GM19043 (cell line): ENCODE results near the gene CCSER1.
"Not testable (repeated sequence)": the region's sequence is repeated elsewhere in the genome, so short reads cannot be mapped to it uniquely, and the experiment has no call there.

Source experiments
- ATAC-seq: cut with Tn5 transposase; IDR thresholded peaks from one replicate; pipeline ENCODE4 v1.9.1; 2021; ENCODE audit warnings: low read depth; ENCODE audit not compliant: unreplicated experiment

Gene CCSER1

DNA sequence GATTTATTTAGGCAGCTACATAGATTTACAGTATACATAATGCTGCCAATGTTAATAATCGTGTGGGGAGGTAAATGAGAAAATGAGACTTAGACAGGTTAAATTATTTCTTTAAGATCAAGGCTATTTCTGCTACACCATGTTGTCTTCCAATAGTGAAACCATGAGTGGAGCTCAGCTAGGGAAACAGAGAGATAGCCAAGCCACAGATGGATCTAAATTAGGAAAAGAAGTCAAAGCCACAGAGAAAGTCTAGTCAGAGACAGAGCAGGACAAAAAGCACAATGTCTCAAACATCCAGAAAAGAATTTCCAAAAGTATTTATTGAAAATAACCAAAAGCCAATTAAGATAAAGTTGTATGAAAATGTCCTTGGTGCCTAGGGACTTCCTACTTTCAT lies 1309.4 kb downstream of the CCSER1 start:
- no peak for ATAC-seq

DNA sequence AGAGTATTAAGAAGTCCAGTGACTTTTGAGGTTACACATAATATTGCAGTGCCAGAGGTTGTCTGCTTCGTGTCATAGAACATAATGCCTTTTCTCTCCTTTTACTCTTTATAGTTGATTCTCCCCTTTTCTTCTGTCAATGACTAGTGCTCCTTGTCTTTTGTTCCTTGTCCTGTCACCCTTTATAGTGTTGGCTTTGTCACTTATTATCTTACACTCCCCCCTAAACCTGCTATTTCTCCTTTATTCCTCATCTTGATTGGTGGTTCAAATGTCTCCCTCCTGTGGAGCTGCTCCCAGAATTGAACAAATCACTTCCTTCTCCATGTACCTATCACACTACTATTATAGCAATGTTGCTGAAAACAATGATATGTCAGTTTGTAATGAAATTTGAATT lies 1320.0 kb downstream of the CCSER1 start:
- no peak for ATAC-seq

DNA sequence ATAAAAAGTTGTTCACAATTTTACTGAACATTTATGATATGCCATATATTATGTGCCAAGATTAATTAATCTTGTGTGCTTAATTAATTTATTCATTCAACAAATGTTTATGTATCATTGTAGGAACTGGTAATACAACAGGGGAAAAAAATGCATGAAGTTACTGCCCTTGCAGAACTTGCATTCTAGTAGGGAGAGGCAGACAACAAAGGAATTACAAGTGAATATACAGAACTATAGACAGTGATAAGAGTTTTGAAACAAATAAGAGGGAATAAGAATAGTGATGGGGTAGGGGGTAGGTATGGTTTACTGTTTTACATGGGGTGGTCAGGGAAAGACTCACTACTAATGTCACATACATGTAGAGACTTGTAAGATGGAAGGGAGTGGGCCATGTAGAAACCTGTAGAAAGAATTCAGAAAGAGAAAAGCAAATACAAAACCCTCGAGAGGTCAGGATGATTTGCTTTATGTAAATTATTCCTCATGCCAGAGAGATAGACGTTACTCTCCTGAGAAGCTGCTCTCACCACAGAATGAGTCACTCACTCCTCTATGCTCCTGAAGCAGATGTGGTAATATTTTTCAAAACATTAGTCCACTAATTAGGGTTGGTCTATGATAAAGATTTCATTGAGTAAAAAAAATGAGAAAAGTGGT lies 1321.6 kb downstream of the CCSER1 start:
- no peak for ATAC-seq

DNA sequence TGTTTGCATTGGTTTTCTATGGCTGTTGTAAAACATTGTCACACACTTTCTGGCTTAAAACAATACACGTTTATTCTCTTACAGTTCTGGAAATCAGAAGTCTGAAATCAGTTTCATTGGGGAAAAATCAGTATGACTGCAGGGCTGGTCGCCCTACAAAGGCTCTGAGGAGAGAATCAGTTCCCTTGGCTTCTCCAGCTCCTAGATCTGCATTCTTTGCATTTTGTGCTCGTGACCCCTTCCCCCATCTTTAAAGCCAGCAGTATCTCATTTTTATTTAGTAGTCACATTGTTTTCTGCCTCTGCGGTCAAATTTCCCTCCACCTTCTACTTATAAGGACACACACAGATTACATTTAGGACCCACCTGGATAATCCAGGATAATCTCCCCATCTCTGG lies 1326.9 kb downstream of the CCSER1 start:
- ATAC-seq, result no peak

DNA sequence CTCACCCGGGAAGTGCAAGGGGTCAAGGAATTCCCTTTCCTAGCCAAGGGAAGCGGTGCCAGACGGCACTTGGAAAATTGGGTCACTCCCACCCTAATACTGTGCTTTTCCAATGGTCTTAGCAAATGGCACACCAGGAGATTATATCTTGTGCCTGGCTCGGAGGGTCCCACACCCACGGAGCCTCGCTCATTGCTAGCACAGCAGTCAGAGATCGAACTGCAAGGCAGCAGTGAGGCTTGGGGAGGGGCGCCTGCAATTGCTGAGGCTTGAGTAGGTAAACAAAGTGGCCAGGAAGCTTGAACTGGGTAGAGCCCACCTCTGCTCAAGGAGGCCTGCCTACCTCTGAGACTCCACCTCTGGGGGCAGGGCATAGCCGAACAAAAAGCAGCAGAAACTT lies 1335.4 kb downstream of the CCSER1 start:
- ATAC-seq, result not testable (repeated sequence)

DNA sequence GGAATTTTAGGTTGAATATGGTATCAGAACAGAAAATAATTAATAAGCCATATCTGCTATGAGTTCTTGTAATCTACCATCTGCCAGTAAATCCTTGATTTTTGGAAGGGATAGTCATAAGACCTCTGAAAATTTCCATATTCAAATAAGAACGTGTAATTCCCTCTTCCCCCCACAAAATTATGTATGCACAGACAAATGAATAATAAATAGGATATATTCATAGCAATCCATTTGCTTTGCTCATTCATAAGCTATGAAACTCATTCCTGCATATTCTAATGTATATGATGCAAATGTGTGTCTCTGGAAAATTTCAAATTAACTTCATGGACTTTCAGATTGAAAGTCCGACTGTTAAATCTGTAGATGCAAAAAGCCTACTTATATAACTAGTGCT lies 1343.5 kb downstream of the CCSER1 start:
- ATAC-seq, result no peak

DNA sequence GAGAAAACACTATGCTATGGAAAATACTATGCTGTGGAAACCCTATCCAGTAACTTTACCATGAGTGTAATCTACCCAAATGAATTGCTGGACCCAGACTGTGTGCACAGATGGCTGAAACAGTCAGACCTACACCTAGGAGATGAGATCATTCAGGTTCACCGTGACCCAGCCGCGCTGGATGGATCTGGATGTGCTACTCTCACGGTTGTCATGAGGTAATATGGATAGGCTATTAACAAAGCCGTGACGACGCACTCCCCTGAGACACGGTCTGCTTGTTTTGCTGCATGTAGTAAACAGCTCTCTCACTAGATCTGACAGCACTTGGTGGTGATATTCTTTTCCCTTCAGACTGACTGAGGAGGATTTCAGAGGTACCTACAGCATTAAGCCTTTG lies 1344.1 kb downstream of the CCSER1 start:
- ATAC-seq, result no peak

DNA sequence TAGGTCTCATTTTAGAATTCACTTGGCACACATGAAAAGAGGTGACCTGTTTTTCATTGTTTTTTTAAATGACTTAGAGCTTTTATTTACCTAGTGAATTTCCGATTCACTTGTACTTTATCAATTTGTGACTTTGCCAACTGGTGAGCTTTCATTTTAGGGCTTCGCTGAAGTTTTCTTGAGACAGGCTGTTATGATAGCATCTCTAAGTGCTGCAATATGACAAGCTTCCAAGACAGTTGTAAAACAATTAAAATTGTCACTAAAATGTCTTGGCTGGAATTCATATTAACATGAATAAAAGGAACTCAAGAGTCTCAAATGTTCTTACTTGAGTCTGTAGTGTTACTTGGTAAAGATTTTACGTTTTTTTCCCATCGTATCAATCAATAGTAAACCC lies 1344.9 kb downstream of the CCSER1 start:
- ATAC-seq, result no peak

DNA sequence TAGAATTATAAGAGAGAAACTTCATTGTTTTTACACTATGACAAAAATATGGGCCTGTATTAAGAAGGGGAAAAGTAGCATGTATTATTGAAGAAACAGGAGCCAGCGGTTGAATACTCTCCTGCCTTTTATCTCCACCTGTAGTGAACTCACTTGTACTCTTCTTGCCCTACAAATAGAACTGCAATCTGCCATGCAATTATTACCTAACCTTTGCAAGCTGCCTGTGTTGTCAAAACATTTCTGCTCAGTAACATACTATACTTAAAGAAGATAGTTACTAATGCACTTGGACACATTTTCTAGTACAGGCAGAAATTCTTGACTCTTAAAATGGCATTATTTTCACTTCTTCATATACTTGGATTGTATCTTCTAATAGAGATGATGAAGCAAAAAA lies 1358.2 kb downstream of the CCSER1 start:
- ATAC-seq, result no peak

DNA sequence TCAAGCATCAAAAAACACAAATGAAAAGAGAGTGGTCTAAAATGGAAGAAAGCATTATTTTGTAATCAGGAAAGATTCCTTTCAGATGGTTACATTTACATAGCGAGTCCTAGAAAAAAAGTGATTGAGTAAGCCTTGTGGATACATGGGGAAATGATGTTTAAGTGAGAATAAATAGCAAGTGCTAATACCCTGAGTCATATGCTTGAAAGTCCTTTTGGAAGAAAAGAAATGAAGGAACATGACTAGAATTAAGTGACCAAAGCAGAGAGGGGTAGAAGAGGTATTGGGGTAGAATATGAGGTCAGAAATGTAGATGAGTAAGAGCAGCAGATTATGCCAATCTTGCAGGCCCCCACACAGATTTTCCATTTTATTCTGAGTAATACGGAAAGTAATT lies 1361.8 kb downstream of the CCSER1 start:
- no peak for ATAC-seq

DNA sequence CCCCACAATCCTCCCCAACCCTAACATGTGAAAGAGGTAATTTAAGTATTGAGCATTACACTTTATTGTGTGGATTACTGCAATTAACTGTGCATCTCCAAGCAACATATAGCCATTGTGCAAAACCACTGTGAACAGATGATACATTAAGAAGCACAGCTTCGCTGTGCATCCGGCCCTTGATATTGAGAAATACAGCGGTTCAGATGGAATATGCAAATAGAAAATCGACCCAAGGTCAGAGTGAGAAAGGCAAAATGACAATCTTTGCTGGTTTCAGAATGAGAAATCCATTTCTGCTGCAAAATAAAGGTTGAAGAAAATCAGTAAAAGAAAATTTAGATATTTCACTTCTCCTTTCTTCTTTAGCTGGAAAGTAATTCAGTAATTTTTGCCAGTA lies 1370.7 kb downstream of the CCSER1 start:
- ATAC-seq, result no peak

DNA sequence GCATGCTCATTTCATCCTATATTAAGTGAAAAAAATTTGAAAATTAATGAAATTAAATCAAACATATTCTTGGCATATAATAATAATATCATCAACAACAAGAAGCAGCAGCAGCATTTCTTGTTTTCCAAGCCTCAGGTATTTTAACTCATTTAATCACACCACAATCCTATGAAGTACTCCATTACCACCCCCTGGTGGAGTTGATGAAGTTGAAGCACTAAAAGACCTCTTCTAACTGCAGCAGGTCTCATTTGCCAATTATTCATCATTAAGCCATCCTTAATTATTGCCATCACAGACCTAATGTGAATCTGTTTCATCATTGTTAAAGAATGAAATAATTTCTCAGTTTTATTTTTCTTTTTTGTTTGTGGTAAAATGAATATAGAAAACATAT lies 1375.2 kb downstream of the CCSER1 start:
- no peak for ATAC-seq

DNA sequence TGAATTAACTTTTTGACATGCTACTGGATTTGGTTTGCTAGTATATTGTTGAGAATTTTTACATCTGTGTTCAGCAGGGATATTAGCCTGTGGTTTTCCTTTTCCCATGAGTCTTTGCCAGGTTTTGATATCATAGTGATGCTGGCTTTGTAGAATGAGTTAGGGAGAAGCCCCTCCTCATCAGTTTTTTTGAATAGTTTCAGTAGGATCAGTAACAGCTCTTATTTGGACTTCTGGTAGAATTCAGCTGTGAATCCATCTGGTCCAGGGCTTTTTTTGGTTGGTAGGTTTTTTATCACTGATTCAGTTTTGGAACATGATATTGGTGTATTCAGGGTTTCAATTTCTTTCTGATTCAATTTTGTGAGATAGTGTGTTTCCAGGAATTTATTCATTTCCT lies 1386.1 kb downstream of the CCSER1 start:
- no peak for ATAC-seq

DNA sequence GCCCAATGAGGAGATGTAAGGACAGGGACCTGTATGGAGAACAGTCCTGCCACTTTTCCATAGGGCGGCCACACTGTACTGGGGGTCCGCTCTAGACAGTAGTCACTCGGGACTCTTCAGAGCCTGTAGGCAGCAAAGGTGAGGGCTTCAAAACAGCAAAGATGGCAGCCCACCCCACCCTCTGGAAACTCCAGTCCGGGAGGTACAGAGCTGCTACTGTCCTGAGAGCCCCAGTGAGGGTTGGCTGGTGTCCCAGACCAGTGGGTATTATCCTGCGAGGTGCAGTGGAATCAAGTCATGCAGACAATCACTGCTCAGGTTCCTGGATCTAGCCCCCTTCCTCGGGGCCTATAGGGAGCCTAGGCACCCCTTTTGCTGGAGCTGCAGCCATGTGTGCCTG lies 1392.0 kb downstream of the CCSER1 start:
- ATAC-seq, result no peak

DNA sequence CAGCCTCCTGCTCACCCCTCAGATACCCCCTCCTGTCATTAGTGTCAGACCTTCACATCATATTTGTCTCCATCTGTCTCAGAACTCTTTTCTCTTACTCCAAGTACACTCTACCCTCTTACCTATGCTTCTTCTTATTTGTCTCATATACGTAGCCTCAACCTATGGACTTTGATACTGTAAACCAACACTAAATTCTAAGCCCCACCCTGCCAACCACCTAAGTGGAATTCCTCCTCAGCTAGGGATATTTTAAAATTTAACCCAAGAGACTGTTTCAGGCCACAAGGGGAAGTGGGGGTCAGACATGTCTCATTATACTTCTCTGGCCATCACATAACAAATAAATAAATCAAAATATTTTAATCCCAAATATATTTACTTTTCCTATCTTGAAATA lies 1398.4 kb downstream of the CCSER1 start:
- no peak for ATAC-seq

DNA sequence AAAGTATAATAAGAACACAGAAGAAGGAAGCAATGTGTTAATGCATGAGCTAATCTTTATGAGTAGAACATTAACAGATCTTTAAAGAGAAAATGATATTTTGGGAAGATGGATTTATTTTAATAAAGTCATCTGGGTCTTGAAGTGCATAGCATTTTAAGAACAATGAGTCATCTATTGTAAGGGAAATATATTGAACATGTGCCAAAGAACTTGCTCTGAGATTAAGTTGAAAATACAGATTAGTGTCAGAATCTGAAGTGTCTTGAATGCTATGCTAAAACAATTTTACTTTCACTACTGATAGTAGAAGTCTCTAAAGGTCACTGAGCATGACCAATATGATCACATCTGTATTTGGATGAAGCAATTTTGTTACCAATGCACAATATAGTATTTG lies 1399.9 kb downstream of the CCSER1 start:
- no peak for ATAC-seq

DNA sequence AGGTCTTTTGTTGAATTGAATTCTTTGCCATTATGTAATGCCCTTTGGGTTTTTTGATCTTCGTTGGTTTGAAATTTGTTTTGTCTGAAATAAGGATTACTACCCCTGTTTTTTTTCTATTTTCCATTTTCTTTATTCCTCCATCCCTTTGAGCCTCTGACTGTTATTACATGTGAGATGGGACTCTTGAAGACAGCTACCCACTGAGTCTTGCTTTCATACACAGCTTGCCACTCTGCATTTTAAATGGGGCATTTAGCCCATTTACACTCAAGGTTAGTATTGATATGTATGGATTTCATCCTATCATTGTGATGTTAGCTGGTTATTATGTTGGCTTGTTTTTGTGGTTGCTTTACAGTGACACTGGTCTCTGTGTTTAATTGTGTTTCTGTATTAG lies 1440.4 kb downstream of the CCSER1 start:
- no peak for ATAC-seq

DNA sequence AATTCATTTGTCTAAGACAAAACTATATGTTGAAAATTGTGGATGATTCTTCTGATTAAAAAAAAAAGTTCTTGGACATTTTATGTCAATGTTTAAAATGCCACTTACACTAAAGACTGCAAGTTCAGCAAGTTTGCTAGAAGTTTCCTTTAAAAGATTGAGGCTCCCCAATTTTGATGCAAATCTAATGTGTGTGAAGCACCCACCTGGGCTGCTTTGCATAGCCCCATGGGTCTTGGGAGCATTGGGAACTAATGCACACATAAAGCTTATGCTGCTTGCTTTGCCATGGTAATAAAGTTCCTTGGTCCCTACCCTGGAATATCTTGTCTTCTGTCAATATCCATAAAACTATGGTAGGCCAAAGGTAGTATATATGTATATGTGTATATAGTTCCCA lies 1450.7 kb downstream of the CCSER1 start:
- no peak for ATAC-seq

DNA sequence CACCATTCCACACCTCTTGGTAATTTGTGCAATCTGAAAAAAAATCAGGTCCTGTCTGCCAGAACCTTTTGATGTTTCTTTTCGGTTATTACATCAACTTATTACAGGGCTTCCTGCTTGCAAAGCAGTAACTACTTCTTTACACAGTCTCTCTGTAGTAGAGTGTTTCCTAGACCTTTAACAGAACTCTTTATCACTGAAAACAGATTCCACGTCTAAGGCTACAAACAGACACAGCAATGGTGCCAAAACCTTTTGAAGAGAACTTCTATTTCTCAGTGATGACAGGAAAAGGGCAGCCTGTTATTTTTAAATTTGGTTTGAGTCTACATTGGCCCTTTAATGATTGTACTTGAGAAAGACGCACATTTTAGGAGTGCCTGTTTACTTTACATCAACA lies 1463.1 kb downstream of the CCSER1 start:
- no peak for ATAC-seq

DNA sequence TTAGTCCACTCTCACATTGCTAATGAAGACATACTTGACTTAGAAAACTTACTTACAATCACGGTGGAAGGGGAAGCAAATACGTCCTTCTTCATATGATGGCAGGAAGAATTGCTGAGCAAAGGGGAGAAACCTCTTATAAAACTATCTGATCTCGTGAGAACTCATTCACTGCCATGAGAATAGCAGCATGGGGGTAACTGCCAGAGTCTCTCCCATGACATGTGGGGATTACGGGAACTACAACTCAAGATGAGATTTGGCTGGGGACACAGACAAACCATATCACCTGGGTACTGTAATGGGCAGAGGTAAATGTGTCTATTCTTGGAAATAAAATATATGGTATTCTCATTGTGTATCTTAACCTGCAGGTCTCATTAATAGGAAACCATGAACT lies 1464.9 kb downstream of the CCSER1 start:
- ATAC-seq, result no peak

DNA sequence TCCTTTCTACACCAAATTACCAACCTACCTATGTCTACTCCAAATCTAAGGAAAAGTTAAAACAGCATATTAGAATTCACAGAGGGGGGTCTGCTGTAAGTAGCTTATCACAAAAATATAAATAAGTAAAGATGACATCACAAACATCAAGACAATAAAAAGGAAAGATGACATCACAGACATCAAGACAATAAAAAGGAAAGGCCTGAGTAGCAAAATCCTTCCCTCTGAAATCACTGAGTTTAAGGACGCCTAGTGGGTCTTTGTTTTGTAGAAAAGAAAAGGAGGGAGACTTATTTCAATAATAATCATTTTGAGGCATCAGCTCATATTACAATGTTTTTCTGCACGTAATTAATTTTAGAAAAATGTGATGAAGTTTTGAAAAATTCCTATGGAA lies 1469.5 kb downstream of the CCSER1 start:
- no peak for ATAC-seq

DNA sequence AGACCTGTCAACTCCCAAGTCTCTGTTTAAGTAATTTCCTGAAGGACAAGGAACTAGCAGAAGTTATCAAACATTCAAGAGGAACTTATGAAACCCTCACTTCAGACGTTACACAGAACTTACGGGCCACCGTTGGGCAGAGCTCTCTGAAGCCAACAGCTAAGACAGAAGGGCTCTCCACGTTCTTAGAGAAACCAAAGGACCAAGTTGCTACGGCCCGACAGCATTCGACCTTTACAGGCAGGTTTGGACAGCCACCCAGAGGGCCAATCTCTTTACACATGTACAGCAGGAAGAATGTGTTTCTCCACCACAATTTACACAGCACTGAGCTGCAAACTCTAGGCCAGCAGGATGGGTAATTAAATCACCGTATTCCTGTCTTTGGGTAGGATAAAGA lies 1471.5 kb downstream of the CCSER1 start:
- no peak for ATAC-seq

DNA sequence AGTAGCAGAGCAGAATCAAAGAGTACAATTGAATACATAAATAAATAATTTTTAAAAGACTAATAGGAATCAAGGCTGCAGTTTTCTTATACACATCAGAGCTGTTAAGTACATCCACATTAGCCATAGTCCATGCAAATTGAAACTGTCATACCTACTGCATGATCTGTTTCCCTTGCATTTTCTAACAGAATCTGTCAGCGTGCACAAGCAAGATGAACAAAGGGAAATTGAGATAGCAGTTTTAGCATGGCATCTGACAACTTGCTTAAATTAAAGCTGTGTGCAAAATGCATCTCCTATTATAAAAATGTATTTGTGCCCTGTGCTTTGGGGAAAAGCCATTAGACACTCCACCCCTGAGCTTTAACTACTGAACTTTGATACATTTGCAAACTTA lies 1473.1 kb downstream of the CCSER1 start:
- no peak for ATAC-seq
